HUES48 (cell line): Measurements from ENCODE around the gene PKP3.

Experiments
- H3K27ac ChIP-seq: one replicate; pipeline ENCODE4 v1.7.0; 2013; ENCODE audit warnings: low read depth, low read length, inconsistent platforms
- H3K27me3 ChIP-seq: 2 replicates; pipeline ENCODE4 v1.6.1; 2013; ENCODE audit warnings: mild to moderate bottlenecking, low read length; ENCODE audit not compliant: control insufficient read depth, insufficient read depth
- H3K36me3 ChIP-seq: 2 replicates; pipeline ENCODE4 v1.6.1; 2013; ENCODE audit warnings: low read length; ENCODE audit not compliant: control insufficient read depth, insufficient read depth
- H3K4me1 ChIP-seq: 2 replicates; pipeline ENCODE4 v1.6.1; 2013; ENCODE audit warnings: mild to moderate bottlenecking, low read length; ENCODE audit not compliant: control insufficient read depth, insufficient read depth
- H3K4me3 ChIP-seq: 2 replicates; pipeline ENCODE4 v1.5.1; 2013; ENCODE audit warnings: mild to moderate bottlenecking, low read depth, low read length
- H3K9ac ChIP-seq: 2 replicates; pipeline ENCODE4 v1.6.1; 2013; ENCODE audit warnings: mild to moderate bottlenecking, low read depth, low read length, moderate library complexity
- H3K9me3 ChIP-seq: 2 replicates; pipeline ENCODE4 v1.6.1; 2013; ENCODE audit warnings: low read length; ENCODE audit not compliant: control insufficient read depth, insufficient read depth

The PKP3 gene

GRCh38 chr11:454043-454442 is 60.0 kb downstream of the PKP3 start:
- peaks cover 26% of the 10 kb centered on the region for H3K36me3 ChIP-seq
- no peak overlapping the region for H3K4me3 ChIP-seq
- H3K27ac ChIP-seq = no peak overlapping the region

More at GRCh38 chr11:454043-454442, 60.0 kb downstream of the PKP3 start:
- H3K27me3 ChIP-seq = no peaks in the 10 kb centered on the region
- no peak overlapping the region for H3K9ac ChIP-seq
- H3K9me3 ChIP-seq = no peaks in the 10 kb centered on the region
- H3K4me1 ChIP-seq = peaks cover 36% of the 10 kb centered on the region
